ENCODE data around the gene MEF2D. TPM values are rescaled to one million over a fixed set of nuclear protein-coding genes. Genes with fewer than 3 reads are reported as not detected.

The MEF2D gene
- total RNA-seq, 1 experiment from 2014 or later, result 18.3 TPM

DNA sequence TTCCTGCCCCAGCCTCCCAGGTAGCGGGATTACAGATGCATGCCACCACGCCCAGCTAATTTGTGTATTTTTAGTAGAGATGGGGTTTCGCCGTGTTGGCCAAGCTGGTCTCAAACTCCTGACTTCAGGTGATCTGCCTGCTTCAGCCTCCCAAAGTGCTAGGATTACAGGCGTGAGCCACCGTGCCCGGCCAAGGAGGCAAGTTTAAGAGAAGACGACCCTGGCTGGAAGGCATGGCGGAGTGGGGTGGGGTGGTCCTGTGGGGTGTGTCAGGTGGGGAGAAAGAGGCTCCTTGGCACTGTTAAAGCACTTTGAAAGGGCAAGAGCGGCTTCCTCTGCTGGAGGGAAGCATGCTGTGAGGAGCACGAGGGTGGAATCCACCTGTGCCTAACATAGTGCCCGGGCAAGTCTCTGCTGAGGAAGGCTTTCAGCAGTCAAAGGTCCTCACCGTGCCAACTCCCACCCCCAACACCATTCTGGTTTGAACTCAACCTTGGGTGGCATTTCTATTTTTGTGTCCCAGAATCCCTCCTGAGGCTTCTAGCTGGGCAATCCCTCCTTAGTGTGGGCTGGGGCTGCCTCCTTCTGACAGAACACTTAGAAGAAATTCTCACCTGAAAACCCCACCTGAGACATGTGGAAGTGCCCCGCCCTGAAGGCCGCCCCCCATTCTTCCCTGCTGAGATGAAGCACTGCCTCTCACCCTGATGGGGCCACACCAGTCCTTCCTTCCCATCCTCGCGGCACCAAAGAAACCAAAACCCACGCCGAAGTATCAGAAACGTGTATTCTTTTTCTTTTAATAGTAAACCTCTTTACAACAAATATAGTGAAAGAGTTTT, 37.4 kb downstream of the MEF2D start:
- no TSS peak for BruUV-seq (replicated peaks)

GRCh38 chr1:156461781-156462647, 38.6 kb downstream of the MEF2D start:
- no peaks in the 10 kb centered on the region for H3K9me3 ChIP-seq (ENCODE audit: low read depth, low read length, poor library complexity, severe bottlenecking)
- DNase-seq (ENCODE audit: low spot score), result no peak
- no peak overlapping the region for H3K27ac ChIP-seq (ENCODE audit: low read depth, low read length, poor library complexity, severe bottlenecking)
- TF ChIP-seq, protein P1, sequence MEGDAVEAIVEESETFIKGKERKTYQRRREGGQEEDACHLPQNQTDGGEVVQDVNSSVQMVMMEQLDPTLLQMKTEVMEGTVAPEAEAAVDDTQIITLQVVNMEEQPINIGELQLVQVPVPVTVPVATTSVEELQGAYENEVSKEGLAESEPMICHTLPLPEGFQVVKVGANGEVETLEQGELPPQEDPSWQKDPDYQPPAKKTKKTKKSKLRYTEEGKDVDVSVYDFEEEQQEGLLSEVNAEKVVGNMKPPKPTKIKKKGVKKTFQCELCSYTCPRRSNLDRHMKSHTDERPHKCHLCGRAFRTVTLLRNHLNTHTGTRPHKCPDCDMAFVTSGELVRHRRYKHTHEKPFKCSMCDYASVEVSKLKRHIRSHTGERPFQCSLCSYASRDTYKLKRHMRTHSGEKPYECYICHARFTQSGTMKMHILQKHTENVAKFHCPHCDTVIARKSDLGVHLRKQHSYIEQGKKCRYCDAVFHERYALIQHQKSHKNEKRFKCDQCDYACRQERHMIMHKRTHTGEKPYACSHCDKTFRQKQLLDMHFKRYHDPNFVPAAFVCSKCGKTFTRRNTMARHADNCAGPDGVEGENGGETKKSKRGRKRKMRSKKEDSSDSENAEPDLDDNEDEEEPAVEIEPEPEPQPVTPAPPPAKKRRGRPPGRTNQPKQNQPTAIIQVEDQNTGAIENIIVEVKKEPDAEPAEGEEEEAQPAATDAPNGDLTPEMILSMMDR (conservative IDR thresholded peaks at IDR 0.05; ENCODE audit: low read depth, low read length), result no peak
- TF ChIP-seq EZH2 (IDR thresholded peaks at IDR 0.05; ENCODE audit: borderline replicate concordance, low read depth, low read length, poor library complexity, severe bottlenecking), result no peak
- intact Hi-C loops (cut with micrococcal nuclease; ENCODE audit: unreplicated experiment), result no loop called here
- no TSS peak for BruUV-seq (replicated peaks)
- ChIA-PET CTCF (no interaction called here), POLR2A (ENCODE audit: low non-redundant PET) (no interaction called here)
- no peaks in the 10 kb centered on the region for H3K36me3 ChIP-seq (ENCODE audit: insufficient read depth, low read length, poor library complexity, severe bottlenecking)
- H3K27me3 ChIP-seq (replicated peaks; ENCODE audit: insufficient read depth, low read depth, low read length, poor library complexity), result no peaks in the 10 kb centered on the region
- H3K4me3 ChIP-seq (ENCODE audit: low read depth, low read length, poor library complexity, severe bottlenecking), result no peak overlapping the region
- H3K4me1 ChIP-seq (ENCODE audit: insufficient read depth, low read length, poor library complexity, severe bottlenecking), result no peaks in the 10 kb centered on the region

More for the DNA sequence above, 37.4 kb downstream of the MEF2D start:
- peaks cover under 1% of the 10 kb centered on the region for H3K36me3 ChIP-seq (ENCODE audit: insufficient read depth, low read length, poor library complexity, severe bottlenecking)
- CTCF ChIA-PET, result no interaction called here
- intact Hi-C loops (cut with micrococcal nuclease; ENCODE audit: unreplicated experiment), result no loop called here
- no peaks in the 10 kb centered on the region for H3K9me3 ChIP-seq (ENCODE audit: low read depth, low read length, poor library complexity, severe bottlenecking)
- no peak for DNase-seq (ENCODE audit: low spot score)
- TF ChIP-seq EZH2 (IDR thresholded peaks at IDR 0.05; ENCODE audit: borderline replicate concordance, low read depth, low read length, poor library complexity, severe bottlenecking), result no peak
- TF ChIP-seq, protein P1 (conservative IDR thresholded peaks at IDR 0.05; ENCODE audit: low read depth, low read length), result no peak
- POLR2A ChIA-PET (ENCODE audit: low non-redundant PET), result no interaction called here
- H3K4me3 ChIP-seq (ENCODE audit: low read depth, low read length, poor library complexity, severe bottlenecking), result no peak overlapping the region
- H3K4me1 ChIP-seq (ENCODE audit: insufficient read depth, low read length, poor library complexity, severe bottlenecking), result no peaks in the 10 kb centered on the region
- H3K27me3 ChIP-seq (replicated peaks; ENCODE audit: insufficient read depth, low read depth, low read length, poor library complexity), result no peaks in the 10 kb centered on the region
- H3K27ac ChIP-seq (ENCODE audit: low read depth, low read length, poor library complexity, severe bottlenecking), result no peak overlapping the region

- no peaks in the 10 kb centered on the region for H3K27me3 ChIP-seq (replicated peaks; ENCODE audit: insufficient read depth, low read depth, low read length, poor library complexity)
- no peak overlapping the region for H3K4me3 ChIP-seq (ENCODE audit: low read depth, low read length, poor library complexity, severe bottlenecking)
- H3K36me3 ChIP-seq (ENCODE audit: insufficient read depth, low read length, poor library complexity, severe bottlenecking), result no peaks in the 10 kb centered on the region
- no peak for TF ChIP-seq EZH2 (IDR thresholded peaks at IDR 0.05; ENCODE audit: borderline replicate concordance, low read depth, low read length, poor library complexity, severe bottlenecking)
- TF ChIP-seq, protein P1 (conservative IDR thresholded peaks at IDR 0.05; ENCODE audit: low read depth, low read length), result no peak
- H3K4me1 ChIP-seq (ENCODE audit: insufficient read depth, low read length, poor library complexity, severe bottlenecking), result no peaks in the 10 kb centered on the region
- ChIA-PET POLR2A (ENCODE audit: low non-redundant PET) (interaction anchor here (0.6 kb wide), 1 partner anchor 30 kb away, joined by 3 read pairs; no protein-coding TSS in a partner anchor), CTCF (no interaction called here)
- DNase-seq (ENCODE audit: low spot score), result no peak
- BruUV-seq (replicated peaks), result no TSS peak
- no peak overlapping the region for H3K27ac ChIP-seq (ENCODE audit: low read depth, low read length, poor library complexity, severe bottlenecking)
- intact Hi-C loops (cut with micrococcal nuclease; ENCODE audit: unreplicated experiment), result no loop called here
- H3K9me3 ChIP-seq (ENCODE audit: low read depth, low read length, poor library complexity, severe bottlenecking), result no peaks in the 10 kb centered on the region
These were observed 39.5 kb downstream of the MEF2D start for GRCh38 chr1:156461109-156461508.

Measured in A673 (cell line).